ENCODE data around the gene MGAM2.

The MGAM2 gene

DNA sequence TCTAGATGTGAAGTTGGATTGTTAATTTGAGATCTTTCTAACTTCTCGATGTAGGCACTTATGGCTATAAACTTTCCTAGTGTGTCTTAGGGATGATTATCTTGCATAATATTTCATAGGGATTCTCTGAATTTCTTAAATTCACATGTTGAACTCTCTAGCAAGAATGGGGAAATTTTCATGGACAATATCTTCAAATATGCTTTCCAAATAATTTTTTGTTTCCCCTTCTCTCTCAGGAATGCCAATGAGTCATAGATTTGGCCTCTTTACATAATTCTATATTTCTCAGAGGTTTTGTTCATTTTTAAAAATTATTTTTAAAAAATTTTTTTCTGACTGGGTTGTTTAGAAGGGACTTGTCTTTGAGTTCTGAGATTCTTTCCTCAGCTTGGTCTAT is 68.9 kb downstream of the MGAM2 start:
- no peak for DNase-seq

DNA sequence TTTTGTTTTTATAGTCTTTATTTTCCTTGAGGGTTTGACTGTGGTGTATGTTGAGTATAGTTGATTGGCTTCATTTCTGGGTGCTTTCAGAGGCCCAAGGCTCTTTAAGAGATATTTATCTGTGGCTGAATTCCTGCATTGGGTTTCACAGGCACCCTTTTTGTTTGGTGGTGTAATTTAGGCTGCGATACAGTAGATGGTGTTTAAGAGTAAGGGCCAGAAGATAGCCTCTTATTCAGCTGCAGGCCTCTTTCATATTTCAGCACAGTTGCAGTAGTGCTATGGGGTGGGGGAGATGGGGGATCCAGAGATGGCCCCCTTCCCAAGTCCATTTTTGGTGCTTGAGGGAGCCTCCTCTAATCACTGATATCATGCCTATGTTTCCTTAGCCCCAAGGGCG is 69.7 kb downstream of the MGAM2 start:
- DNase-seq = no peak

GRCh38 chr7:142181966-142182365 is 70.4 kb downstream of the MGAM2 start:
- DNase-seq = no peak

- DNase-seq = no peak
Measured at GRCh38 chr7:142185069-142185468, 73.6 kb downstream of the MGAM2 start.

GRCh38 chr7:142185801-142186200 is 74.3 kb downstream of the MGAM2 start:
- DNase-seq = no peak

GRCh38 chr7:142188154-142188553 is 76.6 kb downstream of the MGAM2 start:
- DNase-seq = no peak

DNA sequence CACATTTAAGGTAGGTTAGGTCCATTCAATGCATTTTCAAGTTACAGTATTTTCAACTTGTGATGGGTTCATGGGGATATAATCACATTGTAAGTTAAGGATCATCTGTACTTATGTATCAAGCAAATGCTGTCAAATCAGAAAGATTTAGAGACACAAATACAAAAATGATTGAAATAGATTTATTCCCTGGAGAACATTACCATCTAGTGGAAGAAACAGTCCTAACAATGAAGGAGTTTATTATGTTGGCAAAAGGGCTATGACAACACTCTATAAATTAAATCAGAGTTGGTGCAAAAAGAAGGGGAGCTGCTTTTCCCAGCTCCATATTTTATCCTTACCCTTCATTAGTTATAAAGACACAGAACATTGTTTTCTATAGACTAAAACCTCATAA is 77.3 kb downstream of the MGAM2 start:
- DNase-seq = no peak

- DNase-seq = no peak
Measured at GRCh38 chr7:142194201-142194600, 82.7 kb downstream of the MGAM2 start.

DNA sequence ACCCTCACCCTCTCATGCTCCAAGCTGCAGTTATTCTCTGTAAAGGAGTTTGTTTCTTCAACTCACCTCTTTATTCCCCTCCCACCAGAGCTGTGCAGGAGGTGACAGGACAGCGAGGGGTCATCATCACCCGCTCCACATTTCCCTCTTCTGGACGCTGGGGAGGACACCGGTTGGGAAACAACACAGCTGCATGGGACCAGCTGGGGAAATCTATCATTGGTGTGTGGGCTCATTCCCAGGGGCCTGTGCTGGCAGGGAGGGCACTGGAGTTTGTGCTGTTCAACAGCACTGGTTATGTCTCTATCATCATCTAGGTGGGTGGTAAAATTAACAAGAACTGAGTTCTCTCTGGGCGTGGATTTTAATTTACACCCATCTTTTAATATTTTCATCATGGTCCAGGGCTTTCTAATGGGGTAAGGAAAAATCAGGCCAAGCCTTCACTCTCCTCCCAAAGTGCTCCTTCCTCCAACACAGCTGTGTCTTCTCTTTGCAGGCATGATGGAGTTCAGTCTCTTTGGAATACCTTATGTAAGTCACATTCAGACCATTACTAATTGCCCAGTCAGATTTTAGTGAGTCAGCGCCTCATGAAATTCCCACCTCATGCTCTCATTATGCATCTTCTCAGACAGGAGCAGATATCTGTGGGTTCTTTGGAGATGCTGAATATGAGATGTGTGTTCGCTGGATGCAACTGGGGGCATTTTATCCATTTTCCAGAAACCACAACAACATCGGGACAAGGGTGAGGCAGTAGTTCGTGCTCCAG is 84.7 kb downstream of the MGAM2 start:
- no peak for DNase-seq

GRCh38 chr7:142200206-142200605 is 88.7 kb downstream of the MGAM2 start:
- DNase-seq = no peak

DNA sequence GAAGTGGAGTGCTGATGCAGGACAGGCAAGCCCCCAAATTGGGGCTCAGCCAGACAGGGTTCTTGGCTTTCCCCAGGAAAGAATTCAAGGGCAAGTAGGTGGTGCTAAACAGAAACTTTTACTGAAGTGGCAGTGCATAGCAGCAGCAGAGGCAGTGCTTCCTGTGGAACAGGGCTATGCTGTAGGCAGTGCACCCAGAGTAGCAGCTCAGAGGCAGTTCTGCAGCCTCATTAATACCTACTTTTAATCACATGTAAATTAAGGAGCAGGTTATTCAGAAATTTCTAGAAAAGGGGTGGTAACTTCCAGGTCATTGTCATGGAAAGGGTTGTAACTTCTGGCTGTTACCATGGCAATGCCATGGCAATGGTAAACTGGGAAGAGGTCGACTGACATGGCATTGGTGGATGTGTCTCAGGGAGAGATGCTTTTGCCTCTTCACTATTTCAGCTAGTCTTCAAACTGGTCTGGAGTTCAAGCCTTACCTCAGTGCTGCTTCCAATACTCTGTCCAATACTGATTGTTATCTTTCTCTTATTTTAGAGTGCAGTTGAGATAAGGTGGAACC is 117.1 kb downstream of the MGAM2 start:
- DNase-seq = no peak

GRCh38 chr7:142231716-142232115 is 120.2 kb downstream of the MGAM2 start:
- DNase-seq = no peak

DNA sequence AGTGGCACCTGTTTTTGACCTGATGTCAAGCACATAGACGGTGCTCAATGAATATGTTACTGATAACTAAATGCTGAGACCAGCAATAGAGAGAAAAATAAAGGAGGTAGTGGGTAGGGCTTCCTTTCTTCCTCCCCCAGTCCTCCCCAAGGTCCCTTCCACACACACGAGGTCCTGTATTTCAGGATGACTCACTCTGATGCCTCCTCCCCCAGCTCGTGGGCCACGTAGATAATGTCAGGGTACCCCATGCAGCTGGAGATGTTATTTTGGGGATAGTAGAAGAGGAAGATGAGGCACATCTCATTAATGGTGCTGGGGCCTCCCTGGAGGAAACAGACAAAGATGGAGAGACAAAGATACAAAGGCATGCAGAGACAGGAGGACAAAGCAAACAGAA is 129.0 kb downstream of the MGAM2 start:
- no peak for DNase-seq

DNA sequence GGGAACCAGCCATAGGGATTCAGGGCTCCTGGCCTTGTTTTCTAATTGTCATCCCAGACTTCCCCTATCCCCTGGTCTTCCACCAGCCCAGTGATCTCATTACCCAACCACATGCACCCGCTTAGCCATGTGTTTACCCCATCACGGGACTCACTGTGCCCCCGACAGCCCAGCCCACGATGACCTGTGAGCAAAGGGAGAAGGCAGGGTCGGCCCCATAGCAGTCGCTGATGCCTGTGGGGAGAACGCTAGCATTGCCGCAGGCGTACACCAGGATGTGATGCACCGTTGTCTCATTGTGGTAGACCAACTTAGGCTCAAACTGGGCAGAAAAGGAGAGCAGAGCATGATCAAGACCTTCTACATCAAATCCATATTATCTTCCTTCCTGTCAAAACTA is 132.3 kb downstream of the MGAM2 start:
- DNase-seq = no peak

DNA sequence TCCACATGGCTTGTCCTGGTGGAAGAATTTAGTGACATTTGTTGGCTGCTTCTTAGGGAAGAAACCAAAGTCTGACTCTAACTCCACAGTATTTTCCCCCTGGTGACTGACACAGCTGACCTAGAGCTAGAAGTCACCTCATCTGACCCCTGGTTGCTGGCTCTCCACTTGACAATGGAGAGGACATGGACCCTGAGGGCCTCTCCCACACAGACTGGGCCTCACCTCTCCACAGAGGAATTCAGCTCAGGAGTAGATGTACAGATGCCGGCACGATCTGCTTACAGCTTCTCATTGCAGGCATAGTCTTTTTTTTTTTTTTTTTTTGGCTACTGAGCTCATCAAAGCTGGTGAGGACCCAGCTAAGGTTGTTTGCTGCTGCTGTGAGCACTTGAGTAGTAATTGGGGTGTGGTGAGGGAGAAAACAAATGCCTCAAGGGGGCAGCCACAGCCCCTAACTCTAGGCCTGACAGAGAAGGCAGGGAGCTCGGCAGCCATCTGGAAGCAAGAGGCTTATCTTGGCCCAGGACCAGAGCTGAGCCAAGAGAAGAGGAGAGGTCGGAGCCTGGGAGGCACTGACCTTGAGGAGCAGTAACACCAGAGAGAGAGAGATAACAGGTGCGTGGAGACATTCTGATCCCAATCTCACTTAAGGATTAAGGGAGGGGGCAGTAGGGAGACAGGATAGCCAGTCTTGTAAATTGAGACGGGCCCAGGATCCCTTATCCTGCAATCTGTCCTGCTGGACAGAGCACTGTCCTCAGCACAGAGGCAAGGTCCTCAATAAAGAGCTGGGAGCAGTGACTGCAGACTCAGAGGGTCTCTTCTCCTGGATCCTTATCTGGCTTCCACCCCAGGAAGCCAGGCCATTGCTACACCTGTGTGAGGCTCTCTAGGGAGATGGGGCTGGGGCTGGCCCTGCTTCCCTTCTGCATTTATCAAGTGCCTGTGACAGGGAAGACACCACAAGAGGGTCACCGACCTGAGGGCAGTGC is 136.9 kb downstream of the MGAM2 start:
- no peak for DNase-seq

DNA sequence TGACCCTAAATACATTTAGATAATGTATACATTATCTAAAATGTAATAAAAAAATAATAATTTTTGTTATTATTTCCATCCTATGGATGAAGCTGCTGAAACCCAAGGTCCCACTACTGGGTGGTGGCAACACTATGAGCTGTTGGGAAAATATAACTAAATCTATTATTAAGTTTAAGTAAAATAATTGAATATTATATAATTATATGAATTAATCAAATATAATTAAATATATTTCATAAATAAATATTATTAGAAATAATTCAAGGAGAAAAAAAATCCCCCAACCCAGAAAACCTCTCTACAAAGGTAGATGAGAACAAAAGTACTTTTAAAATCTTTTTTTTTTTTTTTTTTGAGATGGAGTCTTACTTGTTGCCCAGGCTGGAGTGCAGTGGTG is 138.4 kb downstream of the MGAM2 start:
- DNase-seq = no peak

DNA sequence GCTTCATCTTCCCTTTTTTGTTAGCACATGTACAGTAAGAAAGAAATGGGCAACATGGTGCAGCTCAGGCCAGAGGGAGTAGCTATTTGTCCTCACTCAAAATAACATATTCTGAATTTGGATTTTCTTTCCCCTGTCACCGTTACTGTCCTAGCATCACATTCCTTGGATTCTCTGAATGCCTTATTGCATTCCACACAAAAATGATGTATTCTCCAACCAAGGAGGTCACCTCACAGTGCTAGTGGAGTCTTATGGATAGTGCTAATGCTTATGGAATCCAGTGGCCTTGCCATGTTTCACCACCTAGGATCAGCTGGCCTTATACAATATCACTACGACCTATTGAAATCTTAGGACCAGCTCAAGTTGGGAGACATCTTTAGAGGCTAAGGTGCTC is 139.2 kb downstream of the MGAM2 start:
- DNase-seq = no peak

- DNase-seq = no peak
Measured at GRCh38 chr7:142257958-142258357, 146.4 kb downstream of the MGAM2 start, which contains the start of gene PRSS58. Gene PRSS58 (minus strand): TSS chr7:142258058. CDS start chr7:142257707, 351 bp downstream.

- no peak for DNase-seq
Measured at GRCh38 chr7:142263598-142264380, 152.3 kb downstream of the MGAM2 start.
